Trophoblast cell (in vitro differentiated cells and primary cell): ENCODE data around the gene NHS.

ENCODE experiments used
- DNase-seq, 2 donors: peaks; one replicate each; pipeline ENCODE4 v3.0.0-alpha.2; 2016
- H2AFZ ChIP-seq: 2 replicates; pipeline ENCODE4 v1.6.1; 2013; ENCODE audit warnings: low read length, moderate library complexity, mild to moderate bottlenecking; ENCODE audit not compliant: insufficient read depth, poor library complexity
- H2AK5ac ChIP-seq: 2 replicates; pipeline ENCODE4 v1.6.1; 2013; ENCODE audit warnings: mild to moderate bottlenecking, low read length
- H2BK120ac ChIP-seq: 2 replicates; pipeline ENCODE4 v1.6.1; 2013; ENCODE audit warnings: low read length, mild to moderate bottlenecking, moderate library complexity; ENCODE audit not compliant: insufficient read depth, poor library complexity
- H2BK12ac ChIP-seq: 2 replicates; pipeline ENCODE4 v1.6.1; 2013; ENCODE audit warnings: mild to moderate bottlenecking, low read length, moderate library complexity
- H2BK5ac ChIP-seq: 2 replicates; pipeline ENCODE4 v1.6.1; 2013; ENCODE audit warnings: low read length, low read depth, moderate library complexity, mild to moderate bottlenecking; ENCODE audit not compliant: poor library complexity
- H3K14ac ChIP-seq: 2 replicates; pipeline ENCODE4 v1.6.1; 2013; ENCODE audit warnings: mild to moderate bottlenecking, low read length
- H3K18ac ChIP-seq: 2 replicates; pipeline ENCODE4 v1.6.1; 2013; ENCODE audit warnings: mild to moderate bottlenecking, low read length
- H3K23ac ChIP-seq: 2 replicates; pipeline ENCODE4 v1.6.1; 2013; ENCODE audit warnings: low read length
- H3K27ac ChIP-seq: 2 replicates; pipeline ENCODE4 v1.5.1; 2013; ENCODE audit warnings: low read depth, mild to moderate bottlenecking, inconsistent platforms, low read length, moderate library complexity
- H3K27me3 ChIP-seq: 2 replicates; pipeline ENCODE4 v1.6.1; 2013; ENCODE audit warnings: inconsistent platforms, mild to moderate bottlenecking, low read length, moderate library complexity; ENCODE audit not compliant: insufficient read depth
- H3K36me3 ChIP-seq, 2 experiments: 1 replicate in 1 of 2; 2 replicates in 1 of 2; pipeline ENCODE4 v1.6.1; 2013; ENCODE audit warnings: low read length in 2 of 2, mild to moderate bottlenecking in 2 of 2, moderate library complexity in 1 of 2; ENCODE audit not compliant: insufficient read depth in 2 of 2, control insufficient read depth in 1 of 2
- H3K4ac ChIP-seq: 2 replicates; pipeline ENCODE4 v1.6.1; 2013; ENCODE audit warnings: low read depth, mild to moderate bottlenecking, low read length, moderate library complexity
- H3K4me1 ChIP-seq, 2 experiments: 1 replicate in 1 of 2; 2 replicates in 1 of 2; pipeline ENCODE4 v1.6.1; 2013; ENCODE audit warnings: low read length in 2 of 2, mild to moderate bottlenecking in 2 of 2, moderate library complexity in 1 of 2; ENCODE audit not compliant: insufficient read depth in 2 of 2, control insufficient read depth in 1 of 2
- H3K4me2 ChIP-seq: 2 replicates; pipeline ENCODE4 v1.6.1; 2013; ENCODE audit warnings: inconsistent platforms, mild to moderate bottlenecking, low read length, moderate library complexity
- H3K4me3 ChIP-seq: 2 replicates; pipeline ENCODE4 v1.5.1; 2013; ENCODE audit warnings: mild to moderate bottlenecking, low read depth, low read length, inconsistent platforms
- H3K79me1 ChIP-seq: one replicate; pipeline ENCODE4 v1.6.1; 2013; ENCODE audit warnings: low read length
- H3K79me2 ChIP-seq: 2 replicates; pipeline ENCODE4 v1.6.1; 2013; ENCODE audit warnings: low read length, mild to moderate bottlenecking; ENCODE audit not compliant: control insufficient read depth, insufficient read depth, poor library complexity
- H3K9ac ChIP-seq: 2 replicates; pipeline ENCODE4 v1.6.1; 2013; ENCODE audit warnings: mild to moderate bottlenecking, low read length
- H3K9me3 ChIP-seq: 2 replicates; pipeline ENCODE4 v1.6.1; 2013; ENCODE audit warnings: low read depth, mild to moderate bottlenecking, control low read depth, inconsistent platforms, low read length; ENCODE audit not compliant: insufficient read depth
- H4K12ac ChIP-seq: 2 replicates; pipeline ENCODE4 v1.6.1; 2013; ENCODE audit warnings: low read depth, mild to moderate bottlenecking, low read length, moderate library complexity
- H4K8ac ChIP-seq: 2 replicates; pipeline ENCODE4 v1.6.1; 2013; ENCODE audit warnings: low read depth, mild to moderate bottlenecking, low read length, moderate library complexity
- H4K91ac ChIP-seq: one replicate; pipeline ENCODE4 v1.6.1; 2013; ENCODE audit warnings: low read depth, mild to moderate bottlenecking, low read length, moderate library complexity
- WGBS: extraction: QIAGEN DNeasy Blood & Tissue Kit; methylation state at CpG from one replicate; pipeline ENCODE4 v1.1.7; 2013; ENCODE audit warnings: missing lambda C conversion rate; ENCODE audit not compliant: insufficient read length, insufficient coverage; ENCODE audit errors: extremely low coverage; 5-methylcytosine and 5-hydroxymethylcytosine counted together

Gene NHS

DNA sequence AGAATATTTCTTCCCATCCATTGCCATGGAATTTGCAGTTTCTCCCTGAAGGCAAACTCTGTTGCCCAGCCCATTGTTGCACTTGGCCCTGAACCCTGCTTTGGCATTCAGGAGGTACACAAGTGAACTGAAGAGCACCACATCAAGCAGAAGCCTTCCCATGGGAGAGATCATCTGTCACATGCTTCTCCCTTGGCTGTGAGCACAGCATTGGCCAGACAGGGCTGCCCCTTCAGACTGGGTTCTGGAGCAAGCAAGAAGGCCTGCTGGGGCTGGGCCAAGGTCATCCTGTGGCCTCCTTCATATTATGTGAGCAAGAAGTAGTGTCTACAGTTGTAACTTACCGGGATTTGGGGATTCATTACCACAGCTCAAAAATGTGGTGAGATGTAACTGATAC lies 385.0 kb downstream of the NHS start:
- DNase-seq: no peak
- no peaks in the 10 kb centered on the region for H3K4me1 ChIP-seq
- H3K27ac ChIP-seq: no peak overlapping the region
- H4K8ac ChIP-seq: no peak overlapping the region
- no peak overlapping the region for H2BK120ac ChIP-seq
- H3K79me1 ChIP-seq: no peaks in the 10 kb centered on the region
- H3K36me3 ChIP-seq: no peaks in the 10 kb centered on the region
- no peak overlapping the region for H3K4me3 ChIP-seq
- no peak overlapping the region for H3K18ac ChIP-seq
- no peak overlapping the region for H3K4ac ChIP-seq
- no peak overlapping the region for H3K14ac ChIP-seq
- H3K9ac ChIP-seq: no peak overlapping the region
- H4K12ac ChIP-seq: no peak overlapping the region
- H3K23ac ChIP-seq: no peak overlapping the region
- no peaks in the 10 kb centered on the region for H3K9me3 ChIP-seq
- H3K4me2 ChIP-seq: no peak overlapping the region
- no peak overlapping the region for H2AK5ac ChIP-seq
- H2BK12ac ChIP-seq: no peak overlapping the region
- WGBS: no CpG with 5 or more reads among the region's 1 CpG
- H3K27me3 ChIP-seq: no peaks in the 10 kb centered on the region
- no peak overlapping the region for H2AFZ ChIP-seq
- H4K91ac ChIP-seq: no peak overlapping the region
- H3K79me2 ChIP-seq: no peaks in the 10 kb centered on the region
- no peak overlapping the region for H2BK5ac ChIP-seq

DNA sequence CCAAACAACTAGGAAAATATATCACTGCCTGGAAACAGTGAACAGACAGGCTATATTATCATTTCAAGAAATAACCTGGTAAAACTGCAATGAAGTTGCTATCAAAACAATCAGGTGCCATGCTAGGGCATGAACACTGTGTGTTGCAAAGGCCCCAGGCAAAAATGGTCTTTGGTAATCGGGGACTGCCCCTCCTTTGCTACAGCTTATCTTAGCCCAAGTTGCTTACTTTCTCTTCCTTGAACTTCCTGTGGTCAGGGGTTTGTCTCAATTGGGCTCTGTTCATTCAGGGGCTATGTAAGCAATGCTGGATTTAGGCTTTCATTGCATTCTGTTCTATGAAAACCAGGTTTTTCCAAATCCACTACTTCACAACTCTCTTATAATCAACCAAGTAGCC lies 392.7 kb downstream of the NHS start:
- no peak for DNase-seq
- no peaks in the 10 kb centered on the region for H3K27me3 ChIP-seq
- no peaks in the 10 kb centered on the region for H3K9me3 ChIP-seq
- H2BK120ac ChIP-seq: no peak overlapping the region
- WGBS: no CpG with 5 or more reads among the region's 1 CpG
- H3K4ac ChIP-seq: no peak overlapping the region
- no peak overlapping the region for H3K4me2 ChIP-seq
- no peak overlapping the region for H4K91ac ChIP-seq
- no peaks in the 10 kb centered on the region for H3K79me2 ChIP-seq
- H3K9ac ChIP-seq: no peak overlapping the region
- H3K79me1 ChIP-seq: no peaks in the 10 kb centered on the region
- no peak overlapping the region for H2AK5ac ChIP-seq
- no peak overlapping the region for H3K18ac ChIP-seq
- H2BK5ac ChIP-seq: no peak overlapping the region
- no peak overlapping the region for H2BK12ac ChIP-seq
- H3K36me3 ChIP-seq: no peaks in the 10 kb centered on the region
- H3K23ac ChIP-seq: no peak overlapping the region
- no peak overlapping the region for H3K27ac ChIP-seq
- H3K4me3 ChIP-seq: no peak overlapping the region
- no peak overlapping the region for H4K12ac ChIP-seq
- H2AFZ ChIP-seq: no peak overlapping the region
- no peaks in the 10 kb centered on the region for H3K4me1 ChIP-seq
- H4K8ac ChIP-seq: no peak overlapping the region
- no peak overlapping the region for H3K14ac ChIP-seq

DNA sequence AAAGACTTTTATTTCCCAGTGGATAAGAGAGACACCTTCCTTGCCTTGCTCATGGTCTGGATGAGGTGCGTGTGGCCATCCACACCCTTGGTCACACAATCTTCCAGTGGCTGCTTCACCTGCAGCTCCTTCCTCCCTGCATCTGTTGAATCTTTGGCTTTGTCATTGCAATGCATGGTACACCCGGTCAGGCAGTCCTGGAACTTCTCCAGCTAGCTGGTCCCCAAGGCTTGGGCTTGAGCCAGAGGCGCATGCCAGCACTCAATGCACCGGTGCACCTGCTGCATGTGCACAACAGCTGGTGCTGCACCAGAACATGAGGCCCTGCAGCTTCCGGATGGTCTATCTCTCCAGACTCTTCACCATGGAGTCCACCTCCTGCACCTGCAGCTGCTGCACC lies 394.0 kb downstream of the NHS start:
- WGBS: no CpG with 5 or more reads among the region's 5 CpGs
- Histone ChIP-seq H3K4me2 (no peak overlapping the region), H3K9ac (no peak overlapping the region), H3K14ac (no peak overlapping the region), H3K18ac (no peak overlapping the region), H3K4me1 (no peaks in the 10 kb centered on the region), H4K12ac (no peak overlapping the region), H2AFZ (no peak overlapping the region), H2BK120ac (no peak overlapping the region), H3K36me3 (no peaks in the 10 kb centered on the region), H3K27ac (no peak overlapping the region), H3K4me3 (no peak overlapping the region), H3K4ac (no peak overlapping the region), H3K9me3 (no peaks in the 10 kb centered on the region), H3K27me3 (no peaks in the 10 kb centered on the region), H2BK12ac (no peak overlapping the region), H4K8ac (no peak overlapping the region), H4K91ac (no peak overlapping the region), H2BK5ac (no peak overlapping the region), H2AK5ac (no peak overlapping the region), H3K23ac (no peak overlapping the region), H3K79me1 (no peaks in the 10 kb centered on the region), H3K79me2 (no peaks in the 10 kb centered on the region)
- DNase-seq: no peak

- H3K4me2 ChIP-seq: no peak overlapping the region
- H2BK120ac ChIP-seq: no peak overlapping the region
- no peak overlapping the region for H3K18ac ChIP-seq
- no peak overlapping the region for H2BK5ac ChIP-seq
- H3K79me2 ChIP-seq: no peaks in the 10 kb centered on the region
- H3K4ac ChIP-seq: no peak overlapping the region
- H4K12ac ChIP-seq: no peak overlapping the region
- no peak overlapping the region for H2BK12ac ChIP-seq
- H3K36me3 ChIP-seq: no peaks in the 10 kb centered on the region
- no peak overlapping the region for H2AFZ ChIP-seq
- H4K91ac ChIP-seq: no peak overlapping the region
- H3K9me3 ChIP-seq: no peaks in the 10 kb centered on the region
- no peak overlapping the region for H3K4me3 ChIP-seq
- H2AK5ac ChIP-seq: no peak overlapping the region
- H3K79me1 ChIP-seq: no peaks in the 10 kb centered on the region
- no peaks in the 10 kb centered on the region for H3K27me3 ChIP-seq
- no peak for DNase-seq
- no peak overlapping the region for H3K9ac ChIP-seq
- no peak overlapping the region for H3K23ac ChIP-seq
- H4K8ac ChIP-seq: no peak overlapping the region
- H3K27ac ChIP-seq: no peak overlapping the region
- WGBS: no CpG with 5 or more reads among the region's 3 CpGs
- no peak overlapping the region for H3K14ac ChIP-seq
- H3K4me1 ChIP-seq: no peaks in the 10 kb centered on the region
Observed at GRCh38 chrX:17769701-17770269, 394.8 kb downstream of the NHS start.
